ENCODE measurements around the gene PTMS.

GRCh38 chr12:6722863-6723262, 43.3 kb upstream of the PTMS start:
- TF ChIP-seq CTCF (IDR thresholded peaks at IDR 0.05; ENCODE audit: extremely low read depth in 1 of 2, insufficient read depth in 1 of 2, low read depth in 1 of 2, low read length in 2 of 2) (no peak), MAX (IDR thresholded peaks at IDR 0.05; ENCODE audit: insufficient read depth, insufficient read length) (no peak), POLR2AphosphoS5 (IDR thresholded peaks at IDR 0.05; ENCODE audit: insufficient read depth, low read depth, low read length) (no peak)
